CD4-positive, alpha-beta memory T cell (primary cell): ENCODE results near the gene EDEM3. TPM values are rescaled to one million over a fixed set of nuclear protein-coding genes. Genes with fewer than 3 reads are reported as not detected.

Experiments
- CTCF ChIA-PET: fragments of 350-600 bp; sonication (Branson Sonifier 250); formaldehyde crosslinking; loops from one replicate; lab custom pipeline; 2021; ENCODE audit warnings: inconsistent platforms; ENCODE audit not compliant: partially characterized antibody; lab: Charles Lee
- POLR2A ChIA-PET: fragments of 350-600 bp; sonication (Branson Sonifier 250); formaldehyde crosslinking; loops from one replicate; lab custom pipeline; 2021; ENCODE audit not compliant: partially characterized antibody; lab: Charles Lee
- DNase-seq, 5 donors: peaks; one replicate each; pipeline versions ENCODE4 v3.0.0 to v3.0.0-alpha.2; 2020 to 2022; ENCODE audit warnings: mixed read lengths in 1 of 5
- H3K27ac ChIP-seq: one replicate; pipeline ENCODE4 v1.7.0; 2013; ENCODE audit warnings: low read depth, low read length
- H3K27me3 ChIP-seq: 2 replicates; pipeline ENCODE4 v1.7.0; 2013; ENCODE audit warnings: mild to moderate bottlenecking, low read length, moderate library complexity; ENCODE audit not compliant: insufficient read depth
- H3K36me3 ChIP-seq: 2 replicates; pipeline ENCODE4 v1.7.0; 2013; ENCODE audit warnings: mild to moderate bottlenecking, low read length, moderate library complexity; ENCODE audit not compliant: insufficient read depth
- H3K4me1 ChIP-seq: 2 replicates; pipeline ENCODE4 v1.7.0; 2013; ENCODE audit warnings: mild to moderate bottlenecking, low read length, moderate library complexity; ENCODE audit not compliant: insufficient read depth
- H3K4me3 ChIP-seq, 2 donors: one replicate each; pipeline ENCODE4 v1.7.0; 2013; ENCODE audit warnings: low read length in 2 of 2, mild to moderate bottlenecking in 1 of 2
- H3K9me3 ChIP-seq, 2 donors: one replicate each; pipeline ENCODE4 v1.7.0; 2013; ENCODE audit warnings: low read length in 2 of 2, control low read depth in 1 of 2; ENCODE audit not compliant: control insufficient read depth in 1 of 2
- H3K27ac Mint-ChIP-seq, 7 donors: one replicate each; pipeline ENCODE4 v1.8.0; 2020 to 2021; ENCODE audit warnings: mixed read lengths in 7 of 7, mild to moderate bottlenecking in 6 of 7, inconsistent platforms in 3 of 7, moderate library complexity in 3 of 7
- H3K27me3 Mint-ChIP-seq, 2 donors: one replicate each; pipeline ENCODE4 v1.8.0; 2020 to 2021; ENCODE audit warnings: mixed read lengths in 2 of 2
- H3K36me3 Mint-ChIP-seq, 2 donors: one replicate each; pipeline ENCODE4 v1.8.0; 2020 to 2021; ENCODE audit warnings: mixed read lengths in 2 of 2, inconsistent platforms in 1 of 2, mild to moderate bottlenecking in 1 of 2
- H3K4me1 Mint-ChIP-seq, 4 donors: one replicate each; pipeline ENCODE4 v1.8.0; 2020 to 2021; ENCODE audit warnings: mixed read lengths in 4 of 4, mild to moderate bottlenecking in 1 of 4
- H3K4me3 Mint-ChIP-seq, 8 donors: one replicate each; pipeline ENCODE4 v1.8.0; 2020 to 2021; ENCODE audit warnings: mixed read lengths in 8 of 8, mild to moderate bottlenecking in 7 of 8, moderate library complexity in 6 of 8, inconsistent platforms in 3 of 8
- H3K9me3 Mint-ChIP-seq, 8 donors: one replicate each; pipeline ENCODE4 v1.8.0; 2020 to 2021; ENCODE audit warnings: mixed read lengths in 8 of 8, mild to moderate bottlenecking in 5 of 8, inconsistent platforms in 3 of 8, moderate library complexity in 1 of 8
- intact Hi-C: fragments of 100-400 bp; cut with micrococcal nuclease; formaldehyde crosslinking; loops from one replicate; pipeline ENCODE4 v1.15.1; 2023
- polyA plus RNA-seq, 2 donors: library from polyadenylated mRNA; unstranded; fragments of 300-500 nt; fragmentation: Illumina TruSeq; gene quantifications; one replicate each; pipeline ENCODE4 v1.2.3, GENCODE V29; 2021
- total RNA-seq, 2 experiments: library from RNA; stranded (reverse); gene quantifications; one replicate each; pipeline ENCODE4 v1.2.3, GENCODE V29; 2021

The EDEM3 gene, protein sequence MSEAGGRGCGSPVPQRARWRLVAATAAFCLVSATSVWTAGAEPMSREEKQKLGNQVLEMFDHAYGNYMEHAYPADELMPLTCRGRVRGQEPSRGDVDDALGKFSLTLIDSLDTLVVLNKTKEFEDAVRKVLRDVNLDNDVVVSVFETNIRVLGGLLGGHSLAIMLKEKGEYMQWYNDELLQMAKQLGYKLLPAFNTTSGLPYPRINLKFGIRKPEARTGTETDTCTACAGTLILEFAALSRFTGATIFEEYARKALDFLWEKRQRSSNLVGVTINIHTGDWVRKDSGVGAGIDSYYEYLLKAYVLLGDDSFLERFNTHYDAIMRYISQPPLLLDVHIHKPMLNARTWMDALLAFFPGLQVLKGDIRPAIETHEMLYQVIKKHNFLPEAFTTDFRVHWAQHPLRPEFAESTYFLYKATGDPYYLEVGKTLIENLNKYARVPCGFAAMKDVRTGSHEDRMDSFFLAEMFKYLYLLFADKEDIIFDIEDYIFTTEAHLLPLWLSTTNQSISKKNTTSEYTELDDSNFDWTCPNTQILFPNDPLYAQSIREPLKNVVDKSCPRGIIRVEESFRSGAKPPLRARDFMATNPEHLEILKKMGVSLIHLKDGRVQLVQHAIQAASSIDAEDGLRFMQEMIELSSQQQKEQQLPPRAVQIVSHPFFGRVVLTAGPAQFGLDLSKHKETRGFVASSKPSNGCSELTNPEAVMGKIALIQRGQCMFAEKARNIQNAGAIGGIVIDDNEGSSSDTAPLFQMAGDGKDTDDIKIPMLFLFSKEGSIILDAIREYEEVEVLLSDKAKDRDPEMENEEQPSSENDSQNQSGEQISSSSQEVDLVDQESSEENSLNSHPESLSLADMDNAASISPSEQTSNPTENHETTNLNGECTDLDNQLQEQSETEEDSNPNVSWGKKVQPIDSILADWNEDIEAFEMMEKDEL
- total RNA-seq, result 10 to 100 TPM; 58.6 to 61.7 TPM
- 10 to 100 TPM in 1 of 2 donors, 1 to 10 TPM in 1; 8.5 to 13.6 TPM for polyA plus RNA-seq

DNA sequence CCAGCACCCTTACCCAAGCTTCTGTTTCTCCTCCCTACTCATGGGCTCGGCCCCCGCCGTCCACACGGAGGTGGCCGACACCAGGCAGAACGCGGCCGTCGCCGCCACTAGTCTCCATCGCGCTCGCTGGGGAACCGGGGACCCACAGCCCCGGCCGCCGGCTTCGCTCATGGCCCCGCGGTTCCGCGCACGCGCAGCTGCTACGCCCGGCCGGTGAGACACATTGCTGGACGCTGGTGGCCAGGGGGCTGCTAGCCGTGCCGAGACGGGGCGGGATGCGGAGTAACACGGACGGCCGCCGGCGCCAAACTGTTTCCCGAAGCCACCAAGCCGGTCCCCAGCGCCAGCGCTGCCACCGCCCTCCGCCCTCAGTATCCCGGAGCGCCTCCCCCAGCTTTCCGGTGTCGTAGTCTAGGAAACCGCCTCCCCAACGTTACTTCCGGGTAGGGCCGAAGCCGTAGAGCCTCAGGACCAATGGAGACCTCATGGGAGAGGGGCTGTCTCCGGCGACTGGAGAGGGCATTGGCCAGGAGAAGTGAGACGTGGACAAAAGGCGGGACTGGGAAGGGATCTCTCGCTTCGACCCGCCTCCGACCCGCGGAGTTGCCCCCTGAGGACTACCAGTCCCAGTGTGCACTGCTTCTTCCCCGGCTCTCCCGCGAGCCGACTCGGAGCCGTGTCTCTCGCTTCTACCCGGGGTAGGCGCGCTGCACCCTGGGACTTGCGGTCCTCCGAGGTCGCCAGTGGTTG, at the start of gene EDEM3:
EDEM3 (minus strand) TSS at position 383 of the 750 bp plus-strand sequence; CDS start at position 171, 212 bp downstream.
- Mint-ChIP-seq H3K36me3 (peaks cover 3 to 17% of the 10 kb centered on the region in 2 donors), H3K9me3 (no peaks in the 10 kb centered on the region), H3K4me1 (peaks cover 33 to 57% (median 44%) of the 10 kb centered on the region in 4 donors), H3K27ac (peak within 1 kb of the TSS; percentile 82 to 98 (median 96)), H3K27me3 (no peaks in the 10 kb centered on the region), H3K4me3 (peak within 1 kb of the TSS; percentile 90 to 98 (median 96))
- CTCF ChIA-PET, result interaction anchor here (0.6 to 1.8 kb wide), 4 partner anchors 12 to 54 kb away, joined by 3 to 6 read pairs (median 4); no protein-coding TSS in a partner anchor
- Histone ChIP-seq H3K4me1 (peaks cover 32% of the 10 kb centered on the region), H3K4me3 (peak within 1 kb of the TSS; percentile 73 to 96), H3K27ac (peak within 1 kb of the TSS; percentile 94), H3K36me3 (no peaks in the 10 kb centered on the region), H3K27me3 (no peaks in the 10 kb centered on the region), H3K9me3 (no peaks in the 10 kb centered on the region)
- DNase-seq, result peak; percentile 97 to 100 (median 99)
- intact Hi-C loops, result loop anchor here (1.0 to 10.0 kb wide), 13 partner anchors 11 to 1621 kb away; partner anchors contain the start of genes ARPC5, IVNS1ABP, ODR4 and RNF2
- POLR2A ChIA-PET, result interaction anchor here (1.0 to 4.7 kb wide), 16 partner anchors 10 to 1621 kb away, joined by 3 to 104 read pairs (median 6); partner anchors contain the start of genes IVNS1ABP, NIBAN1, ODR4 and SWT1

DNA sequence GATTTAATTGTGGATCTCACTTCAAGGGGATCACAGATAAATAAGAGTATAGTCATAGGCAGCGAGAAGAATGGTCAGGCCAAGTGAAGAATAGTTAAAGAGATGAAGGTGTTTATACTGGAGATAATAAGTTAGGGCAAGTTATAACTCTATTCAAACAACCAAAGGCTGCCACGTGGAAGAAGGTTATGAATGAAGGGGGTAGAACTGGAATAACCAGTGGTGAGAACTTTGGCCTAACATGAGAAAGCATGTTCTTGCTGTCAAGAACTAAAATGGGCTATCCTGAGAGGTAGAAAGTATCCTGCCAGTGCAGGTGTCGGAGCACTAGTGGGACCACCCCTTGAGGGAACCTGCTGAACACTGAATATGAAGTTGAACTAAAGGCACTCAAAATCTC, 49.6 kb upstream of the EDEM3 start:
- Histone ChIP-seq H3K4me1 (no peaks in the 10 kb centered on the region), H3K36me3 (peaks cover 5% of the 10 kb centered on the region), H3K27ac (no peak overlapping the region), H3K9me3 (no peaks in the 10 kb centered on the region), H3K4me3 (no peak overlapping the region), H3K27me3 (no peaks in the 10 kb centered on the region)
- intact Hi-C loops, result loop anchor here (10.0 kb wide), 1 partner anchor 1411 kb away; no protein-coding TSS in a partner anchor
- Mint-ChIP-seq H3K4me1 (peaks cover 4 to 7% (median 5%) of the 10 kb centered on the region in 4 donors), H3K27me3 (no peaks in the 10 kb centered on the region), H3K4me3 (no peak overlapping the region), H3K27ac (peak overlapping the region in 1 of 7 donors; percentile 49), H3K36me3 (peaks cover 31 to 54% of the 10 kb centered on the region in 2 donors), H3K9me3 (no peaks in the 10 kb centered on the region)
- ChIA-PET CTCF (interaction anchor here (1.5 to 12.7 kb wide), 7 partner anchors 9 to 366 kb away, joined by 3 to 506 read pairs (median 17); partner anchors contain the start of gene NIBAN1), POLR2A (no interaction called here)
- DNase-seq, result no peak

DNA sequence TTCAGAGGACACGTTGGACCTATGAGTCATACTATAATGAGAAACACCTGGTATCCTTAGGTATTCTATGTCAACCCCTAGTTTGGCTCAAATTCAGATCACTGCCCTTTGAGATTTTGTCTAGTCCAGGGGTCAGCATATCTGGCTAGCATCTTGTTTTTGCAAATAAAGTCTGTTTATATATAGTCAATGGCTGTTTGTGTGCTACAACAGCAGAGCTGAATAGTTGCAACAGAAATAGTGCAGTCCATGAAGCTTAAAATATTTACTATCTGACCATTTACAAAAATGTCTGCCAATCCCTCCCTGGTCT, 48.5 kb upstream of the EDEM3 start:
- H3K27me3 ChIP-seq, result no peaks in the 10 kb centered on the region
- ChIA-PET CTCF (interaction anchor here (0.5 to 3.2 kb wide), 6 partner anchors 9 to 188 kb away, joined by 3 to 18 read pairs (median 4); partner anchors contain the start of gene NIBAN1), POLR2A (no interaction called here)
- H3K9me3 ChIP-seq, result no peaks in the 10 kb centered on the region
- H3K27me3 Mint-ChIP-seq, result no peaks in the 10 kb centered on the region
- peaks cover 36 to 54% of the 10 kb centered on the region in 2 donors for H3K36me3 Mint-ChIP-seq
- H3K4me3 Mint-ChIP-seq, result no peak overlapping the region
- DNase-seq, result no peak
- H3K27ac ChIP-seq, result no peak overlapping the region
- H3K9me3 Mint-ChIP-seq, result no peaks in the 10 kb centered on the region
- no peak overlapping the region for H3K4me3 ChIP-seq
- peaks cover 4 to 7% (median 5%) of the 10 kb centered on the region in 4 donors for H3K4me1 Mint-ChIP-seq
- peaks cover 5% of the 10 kb centered on the region for H3K36me3 ChIP-seq
- H3K4me1 ChIP-seq, result no peaks in the 10 kb centered on the region
- H3K27ac Mint-ChIP-seq, result no peak overlapping the region
- intact Hi-C loops, result loop anchor here (10.0 kb wide), 1 partner anchor 1412 kb away; no protein-coding TSS in a partner anchor

DNA sequence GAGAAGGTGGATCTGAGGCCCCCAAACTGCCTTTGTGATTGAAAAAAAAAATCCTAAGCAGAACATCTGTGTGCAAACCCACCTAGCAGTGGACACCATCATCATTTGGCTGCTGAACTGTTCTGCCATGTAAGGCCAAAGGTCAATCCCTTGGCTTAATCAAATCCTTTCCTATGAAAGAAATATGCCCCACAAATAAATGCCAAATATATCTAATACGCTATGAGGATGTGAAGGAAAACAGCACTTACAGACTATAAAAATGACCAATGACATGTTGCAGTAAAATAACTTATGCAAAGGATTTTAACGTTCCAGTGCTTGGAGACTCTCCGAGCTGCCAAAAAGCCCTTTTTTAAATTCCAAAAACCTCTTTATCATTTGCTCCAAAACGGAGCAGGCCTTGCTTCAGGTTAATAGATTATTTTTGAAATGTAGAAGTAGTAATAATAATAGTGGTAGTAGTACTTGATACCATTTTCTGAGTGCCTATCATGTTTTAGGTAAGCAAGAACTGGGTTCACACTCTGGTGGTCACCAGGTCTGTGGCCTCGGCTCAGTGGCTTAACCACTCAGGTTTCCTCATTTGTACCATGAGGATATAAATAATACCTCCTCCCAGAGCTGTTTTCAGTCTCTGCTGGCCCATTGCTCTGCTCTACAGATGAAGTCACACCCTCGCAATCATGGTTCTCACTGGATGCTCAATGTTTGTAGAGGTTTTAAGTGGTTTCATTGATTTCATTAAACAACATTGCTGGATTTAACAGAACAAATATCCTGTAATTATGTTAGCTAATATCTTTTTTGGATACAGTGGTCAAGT, 47.9 kb upstream of the EDEM3 start:
- Mint-ChIP-seq H3K36me3 (peaks cover 38 to 55% of the 10 kb centered on the region in 2 donors), H3K27ac (no peak overlapping the region), H3K27me3 (no peaks in the 10 kb centered on the region), H3K9me3 (no peaks in the 10 kb centered on the region), H3K4me3 (no peak overlapping the region), H3K4me1 (peaks cover 4 to 7% (median 5%) of the 10 kb centered on the region in 4 donors)
- no peak overlapping the region for H3K4me3 ChIP-seq
- intact Hi-C loops, result loop anchor here (10.0 kb wide), 1 partner anchor 1412 kb away; no protein-coding TSS in a partner anchor
- H3K9me3 ChIP-seq, result no peaks in the 10 kb centered on the region
- H3K4me1 ChIP-seq, result no peaks in the 10 kb centered on the region
- H3K27ac ChIP-seq, result no peak overlapping the region
- H3K27me3 ChIP-seq, result no peaks in the 10 kb centered on the region
- CTCF ChIA-PET, result interaction anchor here (1.1 to 3.2 kb wide), 5 partner anchors 8 to 189 kb away, joined by 3 to 18 read pairs (median 4); partner anchors contain the start of gene NIBAN1
- no peak for DNase-seq
- peaks cover 5% of the 10 kb centered on the region for H3K36me3 ChIP-seq
- POLR2A ChIA-PET, result interaction anchor here (1.1 kb wide), 1 partner anchor 172 kb away, joined by 3 read pairs; the partner anchor contains the start of gene NIBAN1

DNA sequence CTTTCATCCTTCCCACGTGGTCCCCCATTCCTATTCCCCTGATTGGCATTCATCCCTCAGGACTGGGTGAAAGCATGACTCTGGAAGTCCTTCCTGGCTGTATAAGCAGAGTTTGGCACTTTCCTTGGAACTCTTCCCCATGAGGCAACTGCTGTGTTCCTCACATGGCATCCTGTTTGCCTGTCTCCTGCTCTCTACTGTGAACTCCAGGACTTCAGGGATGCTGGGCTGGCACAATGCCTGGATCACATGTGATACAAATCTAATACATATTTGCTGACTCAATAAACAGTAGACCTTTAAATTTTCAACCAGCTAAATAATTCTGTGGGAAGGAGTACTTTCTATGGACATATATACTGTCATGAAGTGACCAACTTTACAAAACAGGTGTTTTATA, 46.8 kb upstream of the EDEM3 start:
- no peaks in the 10 kb centered on the region for H3K27me3 ChIP-seq
- POLR2A ChIA-PET, result no interaction called here
- H3K36me3 ChIP-seq, result peaks cover 5% of the 10 kb centered on the region
- Mint-ChIP-seq H3K36me3 (peaks cover 44 to 57% of the 10 kb centered on the region in 2 donors), H3K4me1 (peaks cover 4 to 7% (median 5%) of the 10 kb centered on the region in 4 donors), H3K27me3 (no peaks in the 10 kb centered on the region), H3K9me3 (no peaks in the 10 kb centered on the region), H3K4me3 (no peak overlapping the region), H3K27ac (peak overlapping the region in 1 of 7 donors; percentile 9)
- CTCF ChIA-PET, result interaction anchor here (3.2 kb wide), 1 partner anchor 181 kb away, joined by 18 read pairs; no protein-coding TSS in a partner anchor
- H3K4me1 ChIP-seq, result no peaks in the 10 kb centered on the region
- H3K9me3 ChIP-seq, result no peaks in the 10 kb centered on the region
- intact Hi-C loops, result loop anchor here (10.0 kb wide), 1 partner anchor 1413 kb away; no protein-coding TSS in a partner anchor
- no peak overlapping the region for H3K4me3 ChIP-seq
- no peak for DNase-seq
- no peak overlapping the region for H3K27ac ChIP-seq
